ENCODE measurements around the gene LMF2. TPM values are rescaled to one million over a fixed set of nuclear protein-coding genes. Genes with fewer than 3 reads are reported as not detected.

Gene LMF2
- 22.2 TPM for total RNA-seq

GRCh38 chr22:50507421-50507990, at the start of gene LMF2:
LMF2 (minus strand) TSS chr22:50507702; CDS start chr22:50507675, 27 bp downstream.

GRCh38 chr22:50545522-50546325, 38.2 kb upstream of the LMF2 start, which contains the start of gene KLHDC7B:
KLHDC7B (plus strand) TSS chr22:50545899; CDS start chr22:50546244, 345 bp downstream.

GRCh38 chr22:50529897-50530579, 22.5 kb upstream of the LMF2 start, which contains the start of gene TYMP:
TYMP (minus strand) TSS chr22:50530012; CDS start chr22:50529709, 303 bp downstream.

GRCh38 chr22:50525104-50525857, 17.8 kb upstream of the LMF2 start, which contains the start of gene SCO2:
SCO2 (minus strand) TSS chr22:50525598; CDS start chr22:50524411, 1,187 bp downstream.

GRCh38 chr22:50507991-50508884, 736 bp upstream of the LMF2 start, which contains the start of gene NCAPH2:
NCAPH2 (plus strand) TSS chr22:50508224; CDS start chr22:50508338, 114 bp downstream.

GRCh38 chr22:50486561-50487289, 20.8 kb downstream of the LMF2 start, which contains the start of gene MIOX:
MIOX (plus strand) TSS chr22:50486859; CDS start chr22:50486898, 39 bp downstream.

GRCh38 chr22:50481440-50482106, 25.9 kb downstream of the LMF2 start, which contains the start of gene ADM2:
ADM2 (plus strand) TSS chr22:50481543; CDS start chr22:50481848, 305 bp downstream.

GRCh38 chr22:50474710-50475651, 32.5 kb downstream of the LMF2 start, which contains the start of gene SBF1:
SBF1 (minus strand) TSS chr22:50475035; CDS start chr22:50474840, 195 bp downstream.

Other genes starting within 250 kb of the LMF2 start
- gene MAPK12, start 246.0 kb downstream of the LMF2 start, total RNA-seq = 28.8 TPM
- gene MAPK11, start 237.3 kb downstream of the LMF2 start, total RNA-seq = 41.6 TPM
- gene PLXNB2, start 200.1 kb downstream of the LMF2 start, total RNA-seq = 87.6 TPM
- 26.0 TPM for gene DENND6B, start 180.7 kb downstream of the LMF2 start, total RNA-seq
- gene PPP6R2, start 164.4 kb downstream of the LMF2 start, total RNA-seq = 98.9 TPM
- 131 TPM for gene SBF1, start 32.7 kb downstream of the LMF2 start, total RNA-seq
- under 0.01 TPM for gene ADM2, start 26.2 kb downstream of the LMF2 start, total RNA-seq
- not detected for gene MIOX, start 20.8 kb downstream of the LMF2 start, total RNA-seq
- 59.2 TPM for gene NCAPH2, start 522 bp upstream of the LMF2 start, total RNA-seq
- 1.3 TPM for gene SCO2, start 17.9 kb upstream of the LMF2 start, total RNA-seq
- 1.3 TPM for gene TYMP, start 22.3 kb upstream of the LMF2 start, total RNA-seq
- not detected for gene KLHDC7B, start 38.2 kb upstream of the LMF2 start, total RNA-seq
- gene SYCE3, start 55.2 kb upstream of the LMF2 start, total RNA-seq = not detected
- gene CPT1B, start 70.7 kb upstream of the LMF2 start, total RNA-seq = 18.2 TPM
- 46.6 TPM for gene CHKB, start 75.1 kb upstream of the LMF2 start, total RNA-seq
- 70.4 TPM for gene MAPK8IP2, start 93.1 kb upstream of the LMF2 start, total RNA-seq
- gene ARSA, start 120.5 kb upstream of the LMF2 start, total RNA-seq = 8.1 TPM
- 9.7 TPM for gene SHANK3, start 165.1 kb upstream of the LMF2 start, total RNA-seq
- not detected for gene ACR, start 230.5 kb upstream of the LMF2 start, total RNA-seq

All from parietal lobe (tissue), 1 donor.